ENCODE data around the gene KCNQ1. TPM values are rescaled to one million over a fixed set of nuclear protein-coding genes. Genes with fewer than 3 reads are reported as not detected.

KCNQ1 gene
- total and polyA plus RNA-seq, 9 donors = 1.4 to 17.2 (median 3.8) TPM

DNA sequence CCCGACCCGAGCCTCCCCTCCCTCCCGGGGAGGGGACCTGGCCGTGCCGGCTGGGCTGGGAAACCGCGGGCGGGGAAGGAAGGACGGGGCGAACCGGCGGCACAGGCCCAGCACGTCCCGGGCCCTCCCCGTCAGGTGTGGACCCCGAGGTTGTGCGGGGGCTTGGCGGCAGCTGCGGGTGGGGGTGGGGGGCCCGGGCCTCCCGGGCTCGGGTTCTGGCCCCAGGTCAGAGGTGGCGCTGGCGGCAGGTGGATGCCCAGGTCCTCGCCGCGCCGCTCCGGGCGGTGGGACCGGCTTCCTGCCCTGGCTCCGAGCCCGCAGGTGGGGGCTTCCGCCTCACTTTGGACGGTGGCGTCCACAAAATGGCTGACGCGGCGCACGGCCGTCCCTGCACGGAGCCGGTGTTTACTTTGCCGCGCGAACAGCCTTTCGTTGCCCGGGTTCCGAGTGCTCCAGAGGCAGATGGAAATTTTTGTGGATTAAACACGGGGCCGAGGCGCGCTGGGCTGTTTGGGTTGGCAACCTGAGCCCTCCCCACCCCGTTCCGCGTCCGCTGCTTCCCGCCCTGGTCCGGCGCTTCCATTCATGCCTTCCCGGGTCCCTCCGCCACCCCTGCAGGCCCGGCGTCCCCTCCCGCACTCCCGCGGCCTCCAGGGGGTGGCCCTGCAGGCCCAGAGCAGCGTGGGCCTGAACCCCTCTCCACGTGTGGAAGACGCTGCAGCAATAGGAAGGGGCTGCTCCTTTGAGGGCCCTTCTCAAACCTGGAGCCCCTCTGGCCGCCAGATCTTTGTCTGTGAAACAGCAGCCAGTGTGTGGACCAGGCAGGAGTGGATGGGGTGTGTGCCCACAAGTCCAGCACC is 346.9 kb downstream of the KCNQ1 start:
- H3K36me3 ChIP-seq = no peaks in the 10 kb centered on the region
- no peaks in the 10 kb centered on the region for H3K27me3 ChIP-seq
- TF ChIP-seq POLR2A (IDR thresholded peaks at IDR 0.05) = no peak
- TF ChIP-seq, protein P1, sequence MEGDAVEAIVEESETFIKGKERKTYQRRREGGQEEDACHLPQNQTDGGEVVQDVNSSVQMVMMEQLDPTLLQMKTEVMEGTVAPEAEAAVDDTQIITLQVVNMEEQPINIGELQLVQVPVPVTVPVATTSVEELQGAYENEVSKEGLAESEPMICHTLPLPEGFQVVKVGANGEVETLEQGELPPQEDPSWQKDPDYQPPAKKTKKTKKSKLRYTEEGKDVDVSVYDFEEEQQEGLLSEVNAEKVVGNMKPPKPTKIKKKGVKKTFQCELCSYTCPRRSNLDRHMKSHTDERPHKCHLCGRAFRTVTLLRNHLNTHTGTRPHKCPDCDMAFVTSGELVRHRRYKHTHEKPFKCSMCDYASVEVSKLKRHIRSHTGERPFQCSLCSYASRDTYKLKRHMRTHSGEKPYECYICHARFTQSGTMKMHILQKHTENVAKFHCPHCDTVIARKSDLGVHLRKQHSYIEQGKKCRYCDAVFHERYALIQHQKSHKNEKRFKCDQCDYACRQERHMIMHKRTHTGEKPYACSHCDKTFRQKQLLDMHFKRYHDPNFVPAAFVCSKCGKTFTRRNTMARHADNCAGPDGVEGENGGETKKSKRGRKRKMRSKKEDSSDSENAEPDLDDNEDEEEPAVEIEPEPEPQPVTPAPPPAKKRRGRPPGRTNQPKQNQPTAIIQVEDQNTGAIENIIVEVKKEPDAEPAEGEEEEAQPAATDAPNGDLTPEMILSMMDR (IDR thresholded peaks at IDR 0.05) = no peak
- TF ChIP-seq EP300 (IDR thresholded peaks at IDR 0.05) = no peak
- no peak overlapping the region for H3K27ac ChIP-seq
- H3K4me3 ChIP-seq = peak overlapping the region; percentile 33
- no peaks in the 10 kb centered on the region for H3K9me3 ChIP-seq
- DNase-seq = peak; percentile 35 to 61 (median 60)
- H3K4me1 ChIP-seq (ENCODE audit: insufficient read depth) = no peaks in the 10 kb centered on the region
- intact Hi-C loops (cut with DNase I) = no loop called here
- 13 to 22% (median 16%) methylated on average over 45 to 71 of the region's 71 CpGs for WGBS, 3 donors

DNA sequence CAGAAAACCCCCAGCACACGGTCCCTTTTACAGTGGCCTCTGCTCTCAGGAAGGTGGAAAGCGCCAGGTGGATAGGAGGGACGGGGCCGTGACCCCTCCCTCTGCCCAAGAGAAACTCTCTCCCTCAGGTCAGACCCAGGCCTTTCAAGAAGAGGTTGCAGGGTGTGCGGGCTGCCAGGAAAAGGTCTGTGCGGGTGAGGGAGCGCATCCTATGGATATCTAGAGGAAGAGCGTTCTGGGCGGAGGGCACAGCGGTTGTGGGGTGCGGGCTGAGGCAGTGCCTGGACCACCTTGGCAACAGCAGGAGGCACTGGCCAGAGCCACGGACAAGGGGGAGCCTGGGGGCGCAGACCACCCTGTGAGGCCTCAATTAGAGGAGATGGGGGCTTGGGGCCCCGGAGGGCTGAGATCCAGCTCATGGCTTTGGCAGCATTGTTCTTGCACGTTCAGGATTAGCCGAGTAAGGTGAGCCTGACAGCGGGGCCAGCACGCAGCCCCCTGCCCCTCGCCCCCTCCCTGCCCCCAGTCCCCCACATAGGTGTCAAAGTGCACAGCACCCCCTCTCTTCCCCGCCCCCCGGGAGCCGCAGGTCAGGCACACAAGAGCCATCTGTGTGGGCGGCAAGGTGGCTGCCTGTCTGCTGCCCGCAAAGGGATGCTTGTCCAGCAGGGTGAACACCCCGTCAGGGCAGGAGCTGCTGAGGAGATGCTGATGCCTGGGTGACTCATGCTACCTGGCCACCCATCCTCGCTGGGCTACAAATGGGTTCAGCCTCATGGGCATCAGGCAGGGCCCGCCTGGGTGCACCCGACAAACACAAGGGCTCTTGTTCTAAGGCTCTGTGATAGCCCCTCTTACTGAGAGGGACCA is 347.8 kb downstream of the KCNQ1 start:
- Histone ChIP-seq H3K27ac (no peak overlapping the region), H3K9me3 (no peaks in the 10 kb centered on the region), H3K4me3 (no peak overlapping the region), H3K36me3 (no peaks in the 10 kb centered on the region), H3K27me3 (no peaks in the 10 kb centered on the region), H3K4me1 (ENCODE audit: insufficient read depth) (no peaks in the 10 kb centered on the region)
- 89 to 94% (median 94%) methylated on average over 25 to 28 of the region's 28 CpGs for WGBS, 3 donors
- peak; percentile 15 to 40 (median 31) for DNase-seq
- TF ChIP-seq EP300 (IDR thresholded peaks at IDR 0.05) (no peak), POLR2A (IDR thresholded peaks at IDR 0.05) (no peak)
- TF ChIP-seq, protein P1 (IDR thresholded peaks at IDR 0.05) = no peak
- intact Hi-C loops (cut with DNase I) = no loop called here

DNA sequence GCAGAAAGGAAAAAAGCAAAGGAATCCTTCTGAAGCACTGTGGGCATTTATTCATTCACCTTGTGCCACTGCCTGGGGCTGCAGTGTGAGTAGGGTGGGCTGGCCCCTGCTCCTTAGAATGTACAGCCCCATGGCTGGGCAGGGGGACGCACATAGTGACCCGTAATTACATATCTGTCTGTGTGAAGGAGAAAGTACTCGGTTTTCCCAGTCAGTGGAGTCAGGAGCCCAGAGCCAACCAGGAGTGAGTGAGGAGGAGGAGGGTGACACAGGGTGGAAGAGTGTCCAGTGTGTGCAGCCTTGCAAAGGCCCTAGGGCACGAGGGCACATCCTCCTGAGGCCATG is 348.9 kb downstream of the KCNQ1 start:
- intact Hi-C loops (cut with DNase I) = no loop called here
- 91 to 93% (median 92%) methylated on average over 4 of the region's 4 CpGs for WGBS, 3 donors
- DNase-seq = peak in 2 of 5 donors; percentile 11 to 16
- no peak overlapping the region for H3K4me3 ChIP-seq
- no peak for TF ChIP-seq EP300 (IDR thresholded peaks at IDR 0.05)
- TF ChIP-seq, protein P1 (IDR thresholded peaks at IDR 0.05) = no peak
- no peak for TF ChIP-seq POLR2A (IDR thresholded peaks at IDR 0.05)
- H3K27ac ChIP-seq = no peak overlapping the region
- no peaks in the 10 kb centered on the region for H3K4me1 ChIP-seq (ENCODE audit: insufficient read depth)
- no peaks in the 10 kb centered on the region for H3K9me3 ChIP-seq
- H3K27me3 ChIP-seq = no peaks in the 10 kb centered on the region
- no peaks in the 10 kb centered on the region for H3K36me3 ChIP-seq

- WGBS, 3 donors = 72 to 78% (median 76%) methylated on average over 18 of the region's 18 CpGs
- H3K27ac ChIP-seq = no peak overlapping the region
- no peaks in the 10 kb centered on the region for H3K36me3 ChIP-seq
- no peak for TF ChIP-seq EP300 (IDR thresholded peaks at IDR 0.05)
- no peak for TF ChIP-seq POLR2A (IDR thresholded peaks at IDR 0.05)
- TF ChIP-seq, protein P1 (IDR thresholded peaks at IDR 0.05) = no peak
- DNase-seq = peak in 4 of 5 donors; percentile 7 to 27 (median 15)
- no peaks in the 10 kb centered on the region for H3K4me1 ChIP-seq (ENCODE audit: insufficient read depth)
- intact Hi-C loops (cut with DNase I) = no loop called here
- H3K4me3 ChIP-seq = no peak overlapping the region
- H3K27me3 ChIP-seq = no peaks in the 10 kb centered on the region
- H3K9me3 ChIP-seq = no peaks in the 10 kb centered on the region
These were observed 349.5 kb downstream of the KCNQ1 start for GRCh38 chr11:2794046-2794967.
